ENCODE results near the gene ABCD4. TPM values are rescaled to one million over a fixed set of nuclear protein-coding genes. Genes with fewer than 3 reads are reported as not detected.

Gene ABCD4
- total and polyA plus RNA-seq, 2 experiments from 2014 or later, result 60.5 to 73.1 TPM

GRCh38 chr14:74325446-74325845, 22.7 kb upstream of the ABCD4 start:
- H3K4me3 ChIP-seq, result no peak overlapping the region
- peak overlapping the region; percentile 63 for H3K4me2 ChIP-seq
- peaks cover 25% of the 10 kb centered on the region; the same call in 1 of the 2 replicates for H3K4me1 ChIP-seq (ENCODE audit: insufficient read depth)
- Mint-ChIP-seq H3K9me3 (no peaks in the 10 kb centered on the region; the same call in 2 of the 3 replicates), H3K4me3 (peak overlapping the region; percentile 55; the same call in 2 of the 3 replicates), H3K27me3 (ENCODE audit: insufficient read depth, low read depth, poor library complexity) (peaks cover 17% of the 10 kb centered on the region), H3K4me1 (peaks cover 35% of the 10 kb centered on the region), H3K27ac (peak overlapping the region; percentile 99), H3K36me3 (ENCODE audit: low read depth) (peaks cover 4% of the 10 kb centered on the region; the same call in 1 of the 3 replicates)
- ATAC-seq, result no peak
- TF ChIP-seq EZH2 (IDR thresholded peaks at IDR 0.05; ENCODE audit: low read depth, unreplicated experiment) (no peak), ETS1 (IDR thresholded peaks at IDR 0.05) (no peak)
- no peaks in the 10 kb centered on the region for H3K9me2 ChIP-seq (ENCODE audit: insufficient read depth)
- DNase-seq (ENCODE audit: low spot score), result no peak
- H3K79me2 ChIP-seq (replicated peaks; ENCODE audit: insufficient read depth), result no peaks in the 10 kb centered on the region
- no peaks in the 10 kb centered on the region for H4K20me1 ChIP-seq (replicated peaks; ENCODE audit: insufficient read depth)
- no peak overlapping the region for H2AFZ ChIP-seq
- H3K36me3 ChIP-seq (ENCODE audit: insufficient read depth), result no peaks in the 10 kb centered on the region
- H3F3A ChIP-seq (replicated peaks; ENCODE audit: low read depth), result no peaks in the 10 kb centered on the region
- H3K27me3 ChIP-seq (ENCODE audit: insufficient read depth), result no peaks in the 10 kb centered on the region
- peak overlapping the region; percentile 100 for H3K27ac ChIP-seq (ENCODE audit: low read depth)

DNA sequence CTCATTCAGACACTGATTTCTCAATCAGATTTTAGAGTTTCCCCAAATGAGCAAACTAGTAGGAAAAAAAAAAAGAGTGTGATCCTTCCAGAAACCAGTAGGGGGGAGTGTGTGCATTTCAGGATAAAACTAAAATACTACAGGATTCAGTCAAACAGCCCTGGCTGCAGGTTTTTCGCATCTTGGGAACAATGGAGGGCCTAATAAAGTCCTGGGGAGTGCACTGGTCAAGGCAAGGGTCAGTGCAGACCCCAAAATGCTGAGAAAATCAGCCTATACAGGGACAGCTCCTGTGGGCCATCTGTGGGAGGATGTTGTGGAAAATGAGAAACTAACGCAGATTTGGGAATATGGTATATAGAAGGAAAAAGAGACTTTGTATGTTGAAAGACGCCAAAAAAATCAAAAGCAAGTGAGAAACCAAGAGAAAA, 22.2 kb upstream of the ABCD4 start:
- no peaks in the 10 kb centered on the region for H3K9me2 ChIP-seq (ENCODE audit: insufficient read depth)
- Mint-ChIP-seq H3K36me3 (ENCODE audit: low read depth) (peaks cover 4% of the 10 kb centered on the region; the same call in 1 of the 3 replicates), H3K27me3 (ENCODE audit: insufficient read depth, low read depth, poor library complexity) (peaks cover 17% of the 10 kb centered on the region), H3K9me3 (no peaks in the 10 kb centered on the region; the same call in 2 of the 3 replicates), H3K27ac (peak overlapping the region; percentile 99), H3K4me1 (peaks cover 32% of the 10 kb centered on the region), H3K4me3 (peak overlapping the region; percentile 54; the same call in 2 of the 3 replicates)
- peak overlapping the region; percentile 100 for H3K27ac ChIP-seq (ENCODE audit: low read depth)
- H4K20me1 ChIP-seq (replicated peaks; ENCODE audit: insufficient read depth), result no peaks in the 10 kb centered on the region
- H3F3A ChIP-seq (replicated peaks; ENCODE audit: low read depth), result no peaks in the 10 kb centered on the region
- DNase-seq (ENCODE audit: low spot score) (peak; percentile 90), ATAC-seq (peak; percentile 10; the same call in 2 of the 3 replicates)
- H3K4me1 ChIP-seq (ENCODE audit: insufficient read depth), result peaks cover 25% of the 10 kb centered on the region; the same call in 1 of the 2 replicates
- H3K36me3 ChIP-seq (ENCODE audit: insufficient read depth), result no peaks in the 10 kb centered on the region
- TF ChIP-seq, protein P1, sequence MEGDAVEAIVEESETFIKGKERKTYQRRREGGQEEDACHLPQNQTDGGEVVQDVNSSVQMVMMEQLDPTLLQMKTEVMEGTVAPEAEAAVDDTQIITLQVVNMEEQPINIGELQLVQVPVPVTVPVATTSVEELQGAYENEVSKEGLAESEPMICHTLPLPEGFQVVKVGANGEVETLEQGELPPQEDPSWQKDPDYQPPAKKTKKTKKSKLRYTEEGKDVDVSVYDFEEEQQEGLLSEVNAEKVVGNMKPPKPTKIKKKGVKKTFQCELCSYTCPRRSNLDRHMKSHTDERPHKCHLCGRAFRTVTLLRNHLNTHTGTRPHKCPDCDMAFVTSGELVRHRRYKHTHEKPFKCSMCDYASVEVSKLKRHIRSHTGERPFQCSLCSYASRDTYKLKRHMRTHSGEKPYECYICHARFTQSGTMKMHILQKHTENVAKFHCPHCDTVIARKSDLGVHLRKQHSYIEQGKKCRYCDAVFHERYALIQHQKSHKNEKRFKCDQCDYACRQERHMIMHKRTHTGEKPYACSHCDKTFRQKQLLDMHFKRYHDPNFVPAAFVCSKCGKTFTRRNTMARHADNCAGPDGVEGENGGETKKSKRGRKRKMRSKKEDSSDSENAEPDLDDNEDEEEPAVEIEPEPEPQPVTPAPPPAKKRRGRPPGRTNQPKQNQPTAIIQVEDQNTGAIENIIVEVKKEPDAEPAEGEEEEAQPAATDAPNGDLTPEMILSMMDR (conservative IDR thresholded peaks at IDR 0.05; ENCODE audit: low read depth in 2 of 2), result peak; percentile 73 to 78
- TF ChIP-seq ETS1 (IDR thresholded peaks at IDR 0.05), result no peak
- no peak overlapping the region for H2AFZ ChIP-seq
- H3K27me3 ChIP-seq (ENCODE audit: insufficient read depth), result no peaks in the 10 kb centered on the region
- no peaks in the 10 kb centered on the region for H3K79me2 ChIP-seq (replicated peaks; ENCODE audit: insufficient read depth)
- H3K4me2 ChIP-seq, result peak overlapping the region; percentile 63
- no peak overlapping the region for H3K4me3 ChIP-seq

GRCh38 chr14:74314576-74314975, 11.8 kb upstream of the ABCD4 start:
- Mint-ChIP-seq H3K27me3 (ENCODE audit: insufficient read depth, low read depth, poor library complexity) (peaks cover 1% of the 10 kb centered on the region), H3K27ac (no peak overlapping the region), H3K4me3 (no peak overlapping the region), H3K9me3 (no peaks in the 10 kb centered on the region; the same call in 2 of the 3 replicates), H3K4me1 (no peaks in the 10 kb centered on the region), H3K36me3 (ENCODE audit: low read depth) (no peaks in the 10 kb centered on the region; the same call in 2 of the 3 replicates)
- Histone ChIP-seq H3K27ac (ENCODE audit: low read depth) (no peak overlapping the region), H3K4me2 (no peak overlapping the region), H4K20me1 (replicated peaks; ENCODE audit: insufficient read depth) (no peaks in the 10 kb centered on the region), H3K36me3 (ENCODE audit: insufficient read depth) (no peaks in the 10 kb centered on the region), H3K9me2 (ENCODE audit: insufficient read depth) (no peaks in the 10 kb centered on the region), H3K27me3 (ENCODE audit: insufficient read depth) (no peaks in the 10 kb centered on the region), H3K4me1 (ENCODE audit: insufficient read depth) (no peaks in the 10 kb centered on the region), H2AFZ (no peak overlapping the region), H3K4me3 (no peak overlapping the region), H3K79me2 (replicated peaks; ENCODE audit: insufficient read depth) (no peaks in the 10 kb centered on the region), H3F3A (replicated peaks; ENCODE audit: low read depth) (no peaks in the 10 kb centered on the region)
- DNase-seq (ENCODE audit: low spot score) (no peak), ATAC-seq (no peak)
- TF ChIP-seq ZNF331 (CRISPR knock-in tag; IDR thresholded peaks at IDR 0.05; ENCODE audit: low read depth), result no peak
- no peak for TF ChIP-seq CREB1 (CRISPR knock-in tag; IDR thresholded peaks at IDR 0.05; ENCODE audit: low read depth)
- TF ChIP-seq NANOG (IDR thresholded peaks at IDR 0.05; ENCODE audit: borderline replicate concordance), result no peak
- TF ChIP-seq EZH2 (IDR thresholded peaks at IDR 0.05; ENCODE audit: low read depth, unreplicated experiment), result no peak
- no peak for TF ChIP-seq STAT1 (IDR thresholded peaks at IDR 0.05; ENCODE audit: unreplicated experiment)
